Ascending aorta (tissue), 2 donors: ENCODE data around the gene ZNF561. TPM values are rescaled to one million over a fixed set of nuclear protein-coding genes. Genes with fewer than 3 reads are reported as not detected.

Source experiments
- DNase-seq, 2 donors: peaks; one replicate each; pipeline ENCODE4 v3.0.0-alpha.2; 2019; ENCODE audit warnings: low spot score in 2 of 2
- H3K27ac ChIP-seq, 2 donors: fragments of 200-600 bp; sonication (generic); one replicate each; pipeline ENCODE4 v1.5.1; 2016 to 2017; ENCODE audit warnings: mild to moderate bottlenecking in 1 of 2
- H3K27me3 ChIP-seq: fragments of 200-600 bp; sonication (generic); one replicate; pipeline ENCODE4 v1.5.1; 2017
- H3K36me3 ChIP-seq, 2 donors: fragments of 200-600 bp; sonication (generic); one replicate each; pipeline ENCODE4 v1.5.1; 2016
- H3K4me1 ChIP-seq, 2 donors: fragments of 200-600 bp; sonication (generic); one replicate each; pipeline ENCODE4 v1.5.1; 2016 to 2017; ENCODE audit warnings: mild to moderate bottlenecking in 1 of 2
- H3K4me3 ChIP-seq, 2 donors: fragments of 200-600 bp; sonication (generic); one replicate each; pipeline ENCODE4 v1.5.1; 2016 to 2017; ENCODE audit warnings: mild to moderate bottlenecking in 1 of 2
- H3K9me3 ChIP-seq, 2 donors: fragments of 200-600 bp; sonication (generic); one replicate each; pipeline ENCODE4 v1.5.1; 2016
- CTCF ChIP-seq, 3 experiments: fragments of 200-600 bp in 2 of 3; fragments of 450-650 bp in 1 of 3; sonication (generic) in 2 of 3; IDR thresholded peaks; one replicate each; pipeline ENCODE4 v1.5.1; 2016 to 2019; ENCODE audit warnings: antibody characterized with exemption in 3 of 3, mild to moderate bottlenecking in 1 of 3, moderate library complexity in 1 of 3
- intact Hi-C: fragments of 100-400 bp; cut with DNase I; formaldehyde crosslinking; loops from one replicate; pipeline ENCODE4 v1.15.1; 2023
- total RNA-seq: library from RNA; depleted of rRNA; stranded (reverse); fragments of >200 nt; gene quantifications from one replicate; pipeline ENCODE4 v1.1.0, GENCODE V29; 2016

ZNF561 gene
- total RNA-seq, 1 donor from 2014 or later = 35.4 TPM

- H3K9me3 ChIP-seq = peaks cover 98 to 100% of the 10 kb centered on the region in 2 donors
- DNase-seq = no peak
- H3K4me3 ChIP-seq = no peak overlapping the region
- no peaks in the 10 kb centered on the region for H3K27me3 ChIP-seq
- H3K36me3 ChIP-seq = peaks cover 60 to 78% of the 10 kb centered on the region in 2 donors
- intact Hi-C loops = no loop called here
- no peak overlapping the region for H3K27ac ChIP-seq
- TF ChIP-seq CTCF (IDR thresholded peaks at IDR 0.05) = no peak
- no peaks in the 10 kb centered on the region for H3K4me1 ChIP-seq
Observed at GRCh38 chr19:9570255-9570654, 50.8 kb downstream of the ZNF561 start.

GRCh38 chr19:9566729-9567128, 54.3 kb downstream of the ZNF561 start:
- no peak overlapping the region for H3K4me3 ChIP-seq
- H3K4me1 ChIP-seq = no peaks in the 10 kb centered on the region
- peaks cover 100% of the 10 kb centered on the region in 2 donors for H3K9me3 ChIP-seq
- no peak for DNase-seq
- no peaks in the 10 kb centered on the region for H3K27me3 ChIP-seq
- intact Hi-C loops = no loop called here
- H3K36me3 ChIP-seq = peaks cover 87 to 96% of the 10 kb centered on the region in 2 donors
- H3K27ac ChIP-seq = no peak overlapping the region
- TF ChIP-seq CTCF (IDR thresholded peaks at IDR 0.05) = no peak

- intact Hi-C loops = no loop called here
- Histone ChIP-seq H3K9me3 (peaks cover 100% of the 10 kb centered on the region in 2 donors), H3K27ac (no peak overlapping the region), H3K4me1 (no peaks in the 10 kb centered on the region), H3K36me3 (peaks cover 91 to 96% of the 10 kb centered on the region in 2 donors), H3K4me3 (no peak overlapping the region), H3K27me3 (no peaks in the 10 kb centered on the region)
- TF ChIP-seq CTCF (IDR thresholded peaks at IDR 0.05) = no peak
- DNase-seq = no peak
Observed at GRCh38 chr19:9565900-9566705, 54.9 kb downstream of the ZNF561 start.

Other genes starting within 250 kb of the ZNF561 start
- 54.2 TPM for gene ZNF266, start 185.7 kb downstream of the ZNF561 start, total RNA-seq
- gene ZNF560, start 122.6 kb downstream of the ZNF561 start, total RNA-seq = not detected
- gene ZNF426, start 82.6 kb downstream of the ZNF561 start, total RNA-seq = 24.6 TPM
- gene ZNF121, start 36.7 kb downstream of the ZNF561 start, total RNA-seq = 22.7 TPM
- 21.1 TPM for gene ZNF562, start 53.9 kb upstream of the ZNF561 start, total RNA-seq
- 1.9 TPM for gene ZNF846, start 147.5 kb upstream of the ZNF561 start, total RNA-seq
- gene FBXL12, start 197.8 kb upstream of the ZNF561 start, total RNA-seq = 64.4 TPM
- 169 TPM for gene UBL5, start 206.7 kb upstream of the ZNF561 start, total RNA-seq
- 50.7 TPM for gene PIN1, start 214.1 kb upstream of the ZNF561 start, total RNA-seq